G401 (cell line): ENCODE results near the gene LY6G6C. TPM values are rescaled to one million over a fixed set of nuclear protein-coding genes. Genes with fewer than 3 reads are reported as not detected.
A peak's percentile ranks its signal among the peaks of the same experiment; 100 is the strongest.

Experiments used
- DNase-seq: peaks from one replicate; pipeline ENCODE4 v3.0.0-alpha.2; 2015; ENCODE audit warnings: low spot score
- in situ Hi-C: cut with HindIII; loops from 2 replicates; pipeline ENCODE4 v1.10.0; 2016; ENCODE audit warnings: low sequenced_read_pairs, mixed read lengths
- total RNA-seq: library from RNA; depleted of rRNA; stranded (reverse); fragments of >200 nt; shearing (Covaris generic); gene quantifications from 2 replicates; pipeline ENCODE4 v1.2.3, GENCODE V29; 2014; rRNA removed

The LY6G6C gene
- total RNA-seq, 1 experiment from 2014 or later, result not detected

DNA sequence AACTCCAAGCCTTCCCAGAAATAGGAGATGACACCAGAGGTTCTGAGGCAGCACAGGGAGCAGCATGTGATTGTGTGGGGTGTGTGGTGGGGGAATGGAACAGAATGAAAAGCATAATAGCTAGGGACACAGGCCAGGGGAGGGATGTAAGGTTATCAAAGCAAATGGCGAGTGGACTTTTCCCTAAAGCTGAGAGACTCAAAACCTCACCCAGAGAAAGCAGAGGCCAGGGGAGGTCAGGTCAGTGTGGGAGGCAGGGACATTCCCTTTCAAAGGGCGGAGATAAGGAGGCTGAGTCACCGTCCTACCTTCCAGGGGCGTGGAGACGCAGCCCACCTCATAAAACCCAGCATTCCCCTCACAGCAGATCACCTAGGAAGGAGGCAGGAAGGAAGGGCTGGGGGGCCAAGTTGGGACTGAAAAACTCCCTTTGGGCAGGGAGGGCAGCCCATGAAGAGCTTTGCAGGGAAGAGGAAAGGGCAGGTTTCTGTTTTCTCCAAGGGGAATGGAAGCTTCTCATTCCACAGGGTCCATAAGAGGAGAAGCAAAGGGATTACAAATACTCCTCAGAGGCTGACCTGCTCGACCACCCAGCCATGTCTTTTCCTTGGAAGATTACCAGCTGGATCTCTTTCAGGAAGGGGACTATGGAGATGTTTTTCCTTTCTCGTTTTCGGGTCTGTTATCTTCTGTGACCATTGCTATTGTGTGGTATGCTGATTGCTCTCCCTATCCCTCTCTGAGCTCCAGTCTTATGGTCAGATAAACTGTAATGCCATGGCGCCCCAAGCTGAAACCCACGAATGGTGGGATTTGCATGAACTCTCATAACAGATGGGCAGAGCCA lies 31.1 kb downstream of the LY6G6C start:
- no peak for DNase-seq
- in situ Hi-C loops, result no loop called here

DNA sequence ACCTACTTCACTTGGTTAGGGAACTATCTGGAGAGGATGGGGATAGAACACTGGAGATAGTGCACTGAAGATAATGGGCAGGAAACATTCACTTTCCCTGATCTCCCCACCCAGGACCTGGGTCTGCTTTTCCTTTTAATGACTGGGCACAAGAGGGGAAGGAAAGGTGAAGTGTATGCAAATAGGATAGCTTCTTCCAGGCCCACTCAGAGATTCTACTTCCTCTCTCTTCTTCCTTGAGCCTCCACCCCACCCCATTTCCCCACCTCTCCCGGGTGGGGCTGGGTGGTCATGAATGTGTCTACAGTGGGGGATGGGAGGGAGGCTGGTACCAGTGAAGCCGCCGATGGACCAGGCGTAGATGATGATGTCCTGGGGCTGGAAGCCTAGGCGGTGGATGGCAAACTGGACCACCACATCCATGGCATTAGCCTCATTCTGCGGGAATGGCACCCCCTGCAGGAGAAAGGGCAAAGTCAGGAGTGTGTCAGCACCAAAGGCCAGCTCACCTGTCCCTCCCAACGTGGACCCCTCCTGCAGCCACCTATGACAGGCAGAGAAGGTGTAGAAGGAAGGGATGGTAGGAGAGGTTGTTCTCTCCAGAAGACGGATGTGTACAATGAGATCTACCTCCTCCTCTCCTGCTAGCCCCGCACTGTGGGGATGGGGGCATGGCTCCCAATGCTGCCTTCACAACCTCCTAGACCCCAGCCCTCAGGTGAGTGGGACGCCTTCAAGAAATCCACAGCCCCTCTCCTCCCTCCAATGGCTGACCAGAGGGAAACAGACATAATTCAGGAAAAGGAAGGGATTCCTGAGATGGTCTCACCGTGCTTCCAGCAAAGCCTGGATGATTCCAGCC lies 32.1 kb downstream of the LY6G6C start:
- DNase-seq, result no peak
- in situ Hi-C loops, result no loop called here

DNA sequence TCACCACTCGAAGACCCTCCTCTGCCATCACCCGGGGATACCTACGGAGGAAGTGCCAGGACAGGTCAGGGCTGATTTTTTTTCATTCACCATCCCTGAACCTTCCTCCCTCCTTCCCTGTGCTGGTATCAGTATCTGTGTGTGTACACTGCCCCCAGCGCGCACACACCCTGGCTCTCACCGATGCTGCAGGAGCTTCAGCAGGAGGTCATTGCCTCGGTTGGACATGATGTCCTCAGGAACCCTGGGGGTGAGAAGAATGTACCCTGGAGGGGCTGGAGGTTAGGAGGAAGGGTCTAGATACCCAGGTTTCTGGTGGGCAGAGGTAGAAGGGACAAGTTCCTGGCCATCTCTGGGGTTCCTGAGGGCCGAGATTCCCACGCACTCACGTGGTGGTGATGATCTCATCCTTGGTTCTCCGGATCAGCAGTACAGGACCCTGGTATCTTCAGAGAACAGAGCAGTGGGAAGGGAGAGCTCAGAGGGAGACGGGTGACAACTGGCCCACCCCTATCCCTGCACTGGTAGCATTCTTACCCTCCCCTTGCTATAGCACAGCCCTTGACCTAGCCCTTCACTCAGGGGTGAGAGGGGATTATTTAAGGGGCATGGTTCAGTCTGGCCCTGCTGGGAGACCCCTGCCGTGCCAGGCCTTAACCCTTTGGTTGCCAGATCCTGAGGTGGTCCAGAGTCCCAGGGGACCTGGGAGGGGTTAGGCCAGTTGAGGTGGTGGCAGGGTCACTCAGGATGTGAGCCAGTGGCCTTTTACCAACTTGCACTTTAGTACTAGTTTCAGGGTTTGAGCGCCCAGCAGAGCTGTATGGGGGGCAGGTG lies 33.5 kb downstream of the LY6G6C start:
- in situ Hi-C loops, result no loop called here
- DNase-seq, result no peak

DNA sequence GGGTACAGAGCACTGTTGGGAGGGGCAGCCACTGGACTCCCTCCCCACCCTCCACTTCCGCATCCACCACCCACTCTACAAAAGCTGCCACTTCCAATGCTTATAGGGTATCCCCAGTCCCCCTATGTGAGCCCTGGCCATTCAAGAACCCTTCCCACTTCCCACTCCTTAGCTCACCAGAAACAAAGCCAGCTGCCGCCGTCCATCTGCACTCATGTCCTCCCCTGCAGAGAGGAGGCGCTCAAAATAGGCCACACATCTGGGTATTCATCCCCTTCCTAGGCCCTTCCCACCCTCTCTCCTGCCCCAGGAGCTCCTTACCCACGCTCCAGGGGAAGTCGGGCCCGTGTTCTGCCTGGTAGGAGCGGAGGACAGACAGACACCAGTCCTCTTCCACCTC lies 34.2 kb downstream of the LY6G6C start:
- in situ Hi-C loops, result no loop called here
- no peak for DNase-seq

DNA sequence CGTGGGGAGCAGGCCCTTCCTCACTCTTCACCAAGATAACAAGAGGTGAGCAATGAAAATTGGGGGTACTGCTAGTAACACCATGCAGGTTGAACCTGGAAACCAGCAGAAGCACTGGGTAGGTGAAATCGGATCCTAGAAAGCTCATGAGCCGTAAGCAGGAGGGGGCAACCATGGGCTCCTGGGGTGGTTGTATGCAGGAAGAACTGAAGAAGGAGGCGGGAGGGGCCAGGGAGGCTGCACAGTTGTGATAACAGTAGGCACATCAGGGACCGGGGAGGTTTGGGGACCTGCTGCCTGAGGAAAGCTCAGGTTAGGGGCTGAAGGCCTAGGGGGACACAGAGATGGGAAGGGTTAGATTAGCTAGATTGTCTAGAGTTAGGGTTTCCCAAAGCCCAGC lies 35.1 kb downstream of the LY6G6C start:
- DNase-seq, result no peak
- in situ Hi-C loops, result no loop called here

DNA sequence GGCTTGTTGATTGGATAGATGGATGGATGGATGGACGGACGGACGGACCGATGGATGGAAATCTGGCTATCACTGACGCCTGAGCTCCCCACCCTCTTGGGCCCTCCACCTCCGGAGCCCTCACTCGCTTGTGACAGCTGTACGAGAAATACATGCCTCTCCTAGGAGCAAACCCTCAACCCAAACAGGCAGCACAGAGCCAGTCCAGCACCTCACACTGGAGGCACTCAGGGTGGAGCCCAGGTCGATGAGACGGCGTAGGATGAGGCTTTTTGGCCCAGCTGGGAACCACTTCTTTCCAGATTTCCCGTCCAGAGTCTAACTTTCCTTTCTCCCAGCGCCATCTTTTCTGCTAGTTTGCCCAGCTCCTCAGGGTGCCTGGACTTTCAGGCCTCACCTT lies 38.0 kb downstream of the LY6G6C start:
- DNase-seq, result no peak

DNA sequence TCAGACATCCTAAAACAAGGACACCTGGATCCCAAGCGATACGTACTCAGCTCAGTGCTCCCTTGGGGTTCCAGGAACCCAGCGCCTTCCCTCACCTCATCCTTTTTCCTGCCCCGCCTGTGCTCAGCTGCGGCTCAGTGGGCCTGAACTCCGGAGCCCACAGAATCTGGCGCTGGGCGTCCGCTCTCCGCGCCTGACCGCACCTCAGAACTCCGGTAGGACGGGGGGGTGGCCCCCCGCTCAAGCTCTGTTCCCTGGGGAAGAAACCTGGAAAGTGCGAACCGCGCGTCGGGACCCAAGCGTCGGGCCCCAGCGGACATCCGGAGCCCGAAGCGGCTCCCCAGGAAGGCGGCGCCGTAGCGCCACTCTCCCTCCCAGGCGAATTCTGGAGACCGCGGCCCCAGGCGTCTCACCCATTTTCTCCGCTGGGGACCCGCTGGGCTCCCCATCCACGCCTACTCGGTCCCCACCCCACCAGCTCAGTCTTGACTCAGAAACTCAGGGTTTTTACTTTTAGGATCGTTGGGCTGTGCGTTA lies 40.3 kb downstream of the LY6G6C start:
- in situ Hi-C loops, result no loop called here
- DNase-seq, result no peak

More for the DNA sequence above, 38.0 kb downstream of the LY6G6C start:
- in situ Hi-C loops, result no loop called here

DNA sequence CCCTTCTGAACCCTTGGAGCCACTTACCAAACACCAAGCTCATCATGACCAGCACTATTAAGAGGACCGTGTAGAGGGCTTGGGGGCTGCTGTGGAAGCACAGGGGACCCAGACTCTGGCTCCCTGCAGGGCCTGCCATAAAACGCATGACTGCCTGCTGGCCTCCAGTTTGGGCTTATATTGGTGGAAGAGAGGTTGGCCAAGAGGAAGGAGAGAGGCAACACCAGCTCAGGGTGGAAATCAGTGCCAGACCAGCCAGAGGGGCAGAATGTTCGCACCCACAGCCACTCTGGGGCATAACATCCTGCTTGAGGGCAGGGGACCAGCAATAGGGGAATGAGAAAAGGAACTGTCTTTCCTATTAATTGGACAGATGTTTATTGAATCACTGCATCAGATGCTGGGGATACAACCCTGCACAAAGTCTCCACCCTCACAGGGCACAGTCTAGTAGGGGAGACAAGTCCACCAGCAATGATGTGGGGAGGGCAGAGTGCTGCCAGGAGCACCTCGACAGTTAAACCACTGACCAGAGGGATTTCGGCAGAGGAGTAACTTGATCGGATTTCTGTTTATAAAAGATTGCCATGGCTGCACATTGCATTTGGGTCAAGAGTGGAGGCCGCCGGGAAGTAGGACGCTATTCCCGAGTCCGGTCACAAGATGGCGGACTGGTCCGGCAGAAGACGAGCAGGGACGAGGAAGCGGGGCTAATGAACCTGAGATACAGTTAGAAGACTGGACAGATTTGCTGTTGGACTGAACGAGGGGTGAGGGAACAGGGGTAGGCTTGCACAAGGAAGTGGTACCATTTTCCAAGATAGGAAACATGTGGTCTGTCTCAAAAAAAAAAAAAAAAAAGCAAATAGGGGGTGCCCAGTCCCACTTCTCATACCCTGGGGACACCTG lies 41.1 kb downstream of the LY6G6C start, which contains the start of gene LY6G5C:
Gene LY6G5C, minus strand, starts transcription at position 842 of the 909 bp plus-strand sequence. Its CDS starts 694 bp downstream, at position 148.
- in situ Hi-C loops, result no loop called here
- peak; percentile 88 for DNase-seq

DNA sequence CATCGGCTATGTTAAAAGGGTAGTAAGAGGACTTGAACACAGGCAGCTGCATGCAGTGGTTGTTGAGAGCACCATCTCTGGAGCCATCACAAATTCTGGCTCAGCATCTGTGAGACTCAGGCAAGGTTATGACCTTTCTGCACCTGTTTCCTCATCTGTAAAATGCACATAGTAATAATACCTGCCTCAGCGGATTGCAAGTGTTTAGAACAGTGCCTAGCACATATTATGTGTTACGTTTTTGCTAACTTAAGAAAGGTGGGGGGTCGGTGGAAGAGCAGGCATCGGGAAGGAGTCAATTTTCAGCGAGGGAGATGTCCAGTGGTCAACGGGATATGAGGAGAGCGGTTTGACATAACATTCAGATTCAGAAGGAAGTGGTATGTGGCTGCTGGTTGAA lies 43.6 kb downstream of the LY6G6C start:
- DNase-seq, result no peak
- in situ Hi-C loops, result no loop called here

DNA sequence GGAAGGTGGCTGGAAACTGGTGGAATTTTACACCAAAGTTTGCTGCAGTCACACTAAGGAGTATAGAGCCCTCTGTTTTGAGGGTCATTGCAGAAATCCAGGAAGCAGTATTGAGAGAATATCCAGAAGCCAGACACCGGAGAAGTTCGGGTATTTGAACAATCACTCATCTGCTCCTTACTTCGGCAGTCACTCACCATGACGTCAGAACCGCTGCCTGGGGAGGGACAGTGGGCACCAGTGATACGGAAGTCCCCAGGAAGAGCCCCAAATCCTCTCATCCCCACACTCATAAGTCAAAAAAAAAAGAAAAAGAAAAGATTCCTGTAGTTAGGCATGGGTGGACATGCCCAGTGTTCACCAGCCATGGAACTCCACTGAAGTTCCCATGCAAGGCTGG lies 44.6 kb downstream of the LY6G6C start:
- in situ Hi-C loops, result no loop called here
- DNase-seq, result no peak

DNA sequence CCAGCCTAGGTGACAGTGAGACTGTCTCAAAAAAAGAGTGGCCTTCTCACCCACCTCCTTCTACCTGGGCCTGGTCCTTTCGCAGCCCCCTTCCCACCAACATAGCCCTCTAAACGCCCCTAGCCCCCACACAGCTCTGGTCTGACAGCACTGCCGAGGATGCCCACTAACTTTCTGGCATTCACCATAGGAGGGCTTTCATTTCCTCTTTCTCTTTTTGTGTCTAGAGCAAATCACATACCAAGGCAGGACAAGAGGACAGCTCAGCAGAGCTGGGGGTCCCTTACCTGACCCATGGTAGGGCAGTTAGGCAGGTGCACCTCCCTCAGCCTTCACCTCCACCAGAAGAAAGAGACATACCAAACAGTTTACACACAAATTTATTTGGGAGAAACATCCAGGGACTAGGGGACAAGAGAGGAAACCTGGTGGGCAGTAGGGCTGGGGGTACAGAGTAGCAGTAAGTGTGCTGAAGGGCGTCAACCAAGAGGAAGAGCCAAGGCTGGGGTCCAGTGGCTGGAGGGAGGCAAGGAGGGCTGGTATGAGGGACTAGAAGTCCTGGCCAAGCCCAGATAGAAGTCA lies 45.1 kb downstream of the LY6G6C start:
- no peak for DNase-seq
- in situ Hi-C loops, result no loop called here

DNA sequence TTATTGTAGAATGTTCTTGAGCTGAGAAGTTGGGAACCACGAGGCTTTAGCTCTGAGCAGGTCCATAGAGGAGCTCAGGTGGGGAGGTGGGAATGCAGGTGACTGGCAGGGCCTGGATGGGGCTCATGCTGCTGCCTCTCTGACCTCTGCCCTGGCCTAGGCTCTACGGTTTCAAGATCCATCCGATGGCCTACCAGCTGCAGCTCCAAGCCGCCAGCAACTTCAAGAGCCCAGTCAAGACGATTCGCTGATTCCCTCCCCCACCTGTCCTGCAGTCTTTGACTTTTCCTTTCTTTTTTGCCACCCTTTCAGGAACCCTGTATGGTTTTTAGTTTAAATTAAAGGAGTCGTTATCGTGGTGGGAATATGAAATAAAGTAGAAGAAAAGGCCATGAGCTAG lies 51.9 kb downstream of the LY6G6C start, which contains the start of gene LY6G5B:
Gene LY6G5B, plus strand, starts transcription at position 301 of the 400 bp plus-strand sequence. CDS start 975 bp downstream, outside the sequence.
- in situ Hi-C loops, result no loop called here
- DNase-seq, result no peak

Other genes with a start within 250 kb of the LY6G6C start
- gene MICB, start 223.6 kb downstream of the LY6G6C start, total RNA-seq, result 15.0 and 18.3 TPM in 2 replicates
- gene MCCD1, start 192.8 kb downstream of the LY6G6C start, total RNA-seq, result 2.1 TPM in 1 of 2 replicates, not detected in the other
- gene DDX39B, start 179.7 kb downstream of the LY6G6C start, total RNA-seq, result 771 and 792 TPM in 2 replicates
- 3.8 and 4.9 TPM in 2 replicates for gene ATP6V1G2, start 175.1 kb downstream of the LY6G6C start, total RNA-seq
- gene NFKBIL1, start 174.1 kb downstream of the LY6G6C start, total RNA-seq, result 19.8 and 24.9 TPM in 2 replicates
- not detected in 2 replicates for gene LTA, start 149.5 kb downstream of the LY6G6C start, total RNA-seq
- gene TNF, start 146.2 kb downstream of the LY6G6C start, total RNA-seq, result 0.14 TPM in 1 of 2 replicates, not detected in the other
- gene LTB, start 139.3 kb downstream of the LY6G6C start, total RNA-seq, result 0.51 TPM in 1 of 2 replicates, not detected in the other
- gene LST1, start 135.5 kb downstream of the LY6G6C start, total RNA-seq, result not detected in 2 replicates
- gene NCR3, start 128.7 kb downstream of the LY6G6C start, total RNA-seq, result not detected in 2 replicates
- 36.6 and 57.5 TPM in 2 replicates for gene AIF1, start 106.5 kb downstream of the LY6G6C start, total RNA-seq
- 62.1 and 62.4 TPM in 2 replicates for gene PRRC2A, start 101.0 kb downstream of the LY6G6C start, total RNA-seq
- 257 and 311 TPM in 2 replicates for gene BAG6, start 69.1 kb downstream of the LY6G6C start, total RNA-seq
- gene APOM, start 65.9 kb downstream of the LY6G6C start, total RNA-seq, result 2.3 and 3.6 TPM in 2 replicates
- gene C6orf47, start 61.0 kb downstream of the LY6G6C start, total RNA-seq, result 12.4 and 16.2 TPM in 2 replicates
- 24.9 and 31.6 TPM in 2 replicates for gene GPANK1, start 56.7 kb downstream of the LY6G6C start, total RNA-seq
- gene CSNK2B, start 55.7 kb downstream of the LY6G6C start, total RNA-seq, result 105 and 107 TPM in 2 replicates
- 2.0 TPM in 1 of 2 replicates, not detected in the other for gene LY6G5B, start 51.8 kb downstream of the LY6G6C start, total RNA-seq
- not detected in 2 replicates for gene LY6G5C, start 40.7 kb downstream of the LY6G6C start, total RNA-seq
- gene ABHD16A, start 18.4 kb downstream of the LY6G6C start, total RNA-seq, result 43.9 and 47.3 TPM in 2 replicates
- gene LY6G6F, start 14.9 kb downstream of the LY6G6C start, total RNA-seq, result 1.1 TPM in 1 of 2 replicates, not detected in the other
- not detected in 2 replicates for gene LY6G6D, start 6.4 kb downstream of the LY6G6C start, total RNA-seq
- not detected in 2 replicates for gene MPIG6B, start 1.6 kb upstream of the LY6G6C start, total RNA-seq
- 141 and 183 TPM in 2 replicates for gene DDAH2, start 7.6 kb upstream of the LY6G6C start, total RNA-seq
- 868 and 869 TPM in 2 replicates for gene CLIC1, start 14.8 kb upstream of the LY6G6C start, total RNA-seq
- gene MSH5, start 18.3 kb upstream of the LY6G6C start, total RNA-seq, result 3.2 and 7.1 TPM in 2 replicates
- 13.0 and 15.4 TPM in 2 replicates for gene SAPCD1, start 40.9 kb upstream of the LY6G6C start, total RNA-seq
- gene VWA7, start 55.6 kb upstream of the LY6G6C start, total RNA-seq, result 0.78 and 1.7 TPM in 2 replicates
- gene VARS1, start 74.0 kb upstream of the LY6G6C start, total RNA-seq, result 133 and 152 TPM in 2 replicates
- 64.0 and 104 TPM in 2 replicates for gene LSM2, start 85.2 kb upstream of the LY6G6C start, total RNA-seq
- 0.75 and 0.98 TPM in 2 replicates for gene HSPA1L, start 93.5 kb upstream of the LY6G6C start, total RNA-seq
- gene HSPA1A, start 93.8 kb upstream of the LY6G6C start, total RNA-seq, result 0.25 TPM in 1 of 2 replicates, not detected in the other
- gene HSPA1B, start 106.0 kb upstream of the LY6G6C start, total RNA-seq, result 201 and 209 TPM in 2 replicates
- gene NEU1, start 141.1 kb upstream of the LY6G6C start, total RNA-seq, result 212 and 231 TPM in 2 replicates
- 0.18 and 0.41 TPM in 2 replicates for gene SLC44A4, start 157.3 kb upstream of the LY6G6C start, total RNA-seq
- 57.7 and 95.3 TPM in 2 replicates for gene EHMT2, start 176.0 kb upstream of the LY6G6C start, total RNA-seq
- gene ZBTB12, start 180.3 kb upstream of the LY6G6C start, total RNA-seq, result 20.0 and 22.3 TPM in 2 replicates
- gene C2, start 206.0 kb upstream of the LY6G6C start, total RNA-seq, result 0.98 and 3.7 TPM in 2 replicates
- not detected in 2 replicates for gene CFB, start 224.3 kb upstream of the LY6G6C start, total RNA-seq
- 183 and 198 TPM in 2 replicates for gene NELFE, start 237.2 kb upstream of the LY6G6C start, total RNA-seq
- gene SKIC2, start 237.4 kb upstream of the LY6G6C start, total RNA-seq, result 41.0 and 43.4 TPM in 2 replicates